Uterus (tissue), 2 donors: ENCODE measurements around the gene HIVEP3.

Source experiments
- CTCF ChIP-seq, 4 experiments: fragments of 200-600 bp in 2 of 4; fragments of 450-650 bp in 2 of 4; sonication (generic) in 2 of 4; IDR thresholded peaks; one replicate each; pipeline ENCODE4 v1.5.1; 2016 to 2019; ENCODE audit warnings: antibody characterized with exemption in 4 of 4, mild to moderate bottlenecking in 2 of 4, moderate library complexity in 1 of 4
- POLR2A ChIP-seq, 2 donors: fragments of 450-650 bp; IDR thresholded peaks; one replicate each; pipeline ENCODE4 v1.6.1; 2016; ENCODE audit warnings: antibody characterized with exemption in 2 of 2, mild to moderate bottlenecking in 1 of 2, moderate library complexity in 1 of 2

DNA sequence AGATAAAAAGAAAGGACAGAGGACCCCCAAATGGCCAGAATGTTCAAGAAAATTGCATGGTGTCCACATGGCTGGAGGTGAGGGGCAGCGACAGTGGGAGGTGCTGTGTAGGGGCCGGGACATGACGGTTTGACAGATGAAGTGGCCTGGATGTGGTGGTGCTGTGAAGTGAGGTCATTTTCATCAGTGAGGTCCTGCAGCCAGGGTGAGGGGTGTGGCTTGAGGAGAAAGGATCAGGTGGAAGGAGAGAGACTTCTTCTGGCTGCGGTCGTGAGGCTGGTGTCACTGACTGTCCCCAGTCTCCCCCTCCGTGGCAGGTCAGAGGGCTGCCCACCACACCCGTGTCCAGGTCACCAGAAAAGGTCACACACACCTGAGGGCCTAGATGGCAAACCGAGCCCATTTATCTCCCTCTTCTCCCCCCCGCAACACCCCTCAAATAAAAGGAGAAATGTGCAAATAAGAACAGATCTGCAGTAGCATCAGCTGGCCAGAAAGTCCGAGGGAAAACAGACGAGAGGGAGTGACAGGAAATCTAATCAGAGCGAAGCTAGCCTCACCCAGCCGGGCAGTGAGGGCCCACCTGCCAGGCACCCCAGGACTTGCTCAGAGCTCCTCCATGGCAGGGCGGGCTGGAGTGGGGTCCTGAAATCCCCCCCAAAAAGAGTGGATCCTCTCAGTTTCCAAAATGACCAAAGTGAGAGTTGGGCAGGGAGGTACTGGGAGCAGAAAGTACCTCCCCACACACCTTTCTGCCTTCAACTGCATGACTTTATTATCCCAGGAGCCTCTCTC lies 285.7 kb downstream of the HIVEP3 start:
- TF ChIP-seq CTCF (IDR thresholded peaks at IDR 0.05) (no peak), POLR2A (IDR thresholded peaks at IDR 0.05) (no peak)
